ENCODE data around the gene VIPAS39. TPM values are rescaled to one million over a fixed set of nuclear protein-coding genes. Genes with fewer than 3 reads are reported as not detected.

Gene VIPAS39
- total RNA-seq, 1 experiment from 2014 or later: 16.8 TPM

GRCh38 chr14:77495334-77495733 is 37.9 kb upstream of the VIPAS39 start:
- ATAC-seq: no peak
- ChIA-PET POLR2A (no interaction called here), RAD21 (ENCODE audit: low non-redundant PET in 1 of 2, low total read pairs in 2 of 2, uncharacterized antibody in 2 of 2, unreplicated experiment in 2 of 2) (no interaction called here)

More at GRCh38 chr14:77495334-77495733, 37.9 kb upstream of the VIPAS39 start:
- no peak overlapping the region for H3K4me3 ChIP-seq (replicated peaks in 1 of 2; ENCODE audit: low read depth in 1 of 2, low read length in 2 of 2)
- no peak overlapping the region for H3K27ac ChIP-seq (ENCODE audit: low read depth, low read length)
- no peaks in the 10 kb centered on the region for H3K9me3 ChIP-seq (ENCODE audit: control insufficient read depth in 1 of 2, insufficient read depth in 1 of 2, low read depth in 1 of 2, low read length in 2 of 2)
- DNase-seq (ENCODE audit: low read depth, low spot score): no peak
- CTCF ChIA-PET: no interaction called here
- no peaks in the 10 kb centered on the region for H3K9me2 ChIP-seq (ENCODE audit: insufficient read depth)
- no peak overlapping the region for H2AFZ ChIP-seq (ENCODE audit: low read depth, low read length, poor library complexity, severe bottlenecking)
- intact Hi-C loops (cut with micrococcal nuclease): no loop called here
- BruUV-seq (replicated peaks): no TSS peak
- no peak overlapping the region for H3K9ac ChIP-seq (ENCODE audit: low read length)
- H3K4me1 ChIP-seq (ENCODE audit: control insufficient read depth in 1 of 2, insufficient read depth in 2 of 2, low read length in 2 of 2): no peaks in the 10 kb centered on the region
- TF ChIP-seq SIN3A (IDR thresholded peaks at IDR 0.05; ENCODE audit: low read depth) (no peak), ATF3 (IDR thresholded peaks at IDR 0.05) (no peak), YY1 (IDR thresholded peaks at IDR 0.05; ENCODE audit: extremely low read depth, insufficient replicate concordance, low read depth, low read length) (no peak), CEBPB (IDR thresholded peaks at IDR 0.05; ENCODE audit: low read depth) (no peak), MAX (IDR thresholded peaks at IDR 0.05) (no peak), SRF (IDR thresholded peaks at IDR 0.05; ENCODE audit: low read depth) (no peak), EZH2phosphoT487 (IDR thresholded peaks at IDR 0.05; ENCODE audit: borderline replicate concordance) (no peak), SP1 (IDR thresholded peaks at IDR 0.05; ENCODE audit: low read depth) (no peak), EGR1 (IDR thresholded peaks at IDR 0.05; ENCODE audit: low read depth) (no peak), ELF1 (IDR thresholded peaks at IDR 0.05; ENCODE audit: borderline replicate concordance, low read depth) (no peak), JUND (IDR thresholded peaks at IDR 0.05) (no peak), POLR2AphosphoS5 (IDR thresholded peaks at IDR 0.05; ENCODE audit: low read depth, low read length) (no peak), CTCF (IDR thresholded peaks at IDR 0.05 in 2 of 3, conservative IDR thresholded peaks at IDR 0.05 in 1 of 3; ENCODE audit: borderline replicate concordance in 1 of 3, insufficient read depth in 1 of 3, low read depth in 2 of 3, low read length in 2 of 3) (no peak), RAD21 (IDR thresholded peaks at IDR 0.05; ENCODE audit: low read depth) (no peak), EZH2 (IDR thresholded peaks at IDR 0.05) (no peak), TCF7L2 (IDR thresholded peaks at IDR 0.05; ENCODE audit: borderline replicate concordance, extremely low read depth, insufficient read depth, insufficient read length) (no peak)
- H3K79me2 ChIP-seq (ENCODE audit: insufficient read depth, low read length): no peaks in the 10 kb centered on the region
- no peaks in the 10 kb centered on the region for H3K27me3 ChIP-seq (ENCODE audit: insufficient read depth, low read length)
- no peak overlapping the region for H3K4me2 ChIP-seq (ENCODE audit: low read length)
- no peaks in the 10 kb centered on the region for H4K20me1 ChIP-seq (ENCODE audit: insufficient read depth)
- no peaks in the 10 kb centered on the region for H3K36me3 ChIP-seq (ENCODE audit: control insufficient read depth in 1 of 2, insufficient read depth in 2 of 2, low read length in 2 of 2)
